ENCODE results near the gene EOLA2. TPM values are rescaled to one million over a fixed set of nuclear protein-coding genes. Genes with fewer than 3 reads are reported as not detected.

Gene EOLA2
- total RNA-seq, 1 donor from 2014 or later = 34.4 TPM

GRCh38 chrX:149962859-149963757, 24.8 kb upstream of the EOLA2 start:
- peaks cover 2% of the 10 kb centered on the region for H3K4me1 Mint-ChIP-seq (ENCODE audit: low read depth)

GRCh38 chrX:149962010-149962409, 23.7 kb upstream of the EOLA2 start:
- TF ChIP-seq, protein P1, sequence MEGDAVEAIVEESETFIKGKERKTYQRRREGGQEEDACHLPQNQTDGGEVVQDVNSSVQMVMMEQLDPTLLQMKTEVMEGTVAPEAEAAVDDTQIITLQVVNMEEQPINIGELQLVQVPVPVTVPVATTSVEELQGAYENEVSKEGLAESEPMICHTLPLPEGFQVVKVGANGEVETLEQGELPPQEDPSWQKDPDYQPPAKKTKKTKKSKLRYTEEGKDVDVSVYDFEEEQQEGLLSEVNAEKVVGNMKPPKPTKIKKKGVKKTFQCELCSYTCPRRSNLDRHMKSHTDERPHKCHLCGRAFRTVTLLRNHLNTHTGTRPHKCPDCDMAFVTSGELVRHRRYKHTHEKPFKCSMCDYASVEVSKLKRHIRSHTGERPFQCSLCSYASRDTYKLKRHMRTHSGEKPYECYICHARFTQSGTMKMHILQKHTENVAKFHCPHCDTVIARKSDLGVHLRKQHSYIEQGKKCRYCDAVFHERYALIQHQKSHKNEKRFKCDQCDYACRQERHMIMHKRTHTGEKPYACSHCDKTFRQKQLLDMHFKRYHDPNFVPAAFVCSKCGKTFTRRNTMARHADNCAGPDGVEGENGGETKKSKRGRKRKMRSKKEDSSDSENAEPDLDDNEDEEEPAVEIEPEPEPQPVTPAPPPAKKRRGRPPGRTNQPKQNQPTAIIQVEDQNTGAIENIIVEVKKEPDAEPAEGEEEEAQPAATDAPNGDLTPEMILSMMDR (IDR thresholded peaks at IDR 0.05; ENCODE audit: unreplicated experiment) = no peak
- Mint-ChIP-seq H3K27ac (no peak overlapping the region), H3K4me3 (ENCODE audit: low read depth) (no peak overlapping the region), H3K27me3 (no peaks in the 10 kb centered on the region), H3K4me1 (ENCODE audit: low read depth) (peaks cover 2% of the 10 kb centered on the region), H3K36me3 (ENCODE audit: insufficient read depth) (peaks cover 12% of the 10 kb centered on the region), H3K9me3 (ENCODE audit: low read depth) (peaks cover 14% of the 10 kb centered on the region)
- DNase-seq (ENCODE audit: low spot score, unreplicated experiment) = no peak

More at GRCh38 chrX:149962859-149963757, 24.8 kb upstream of the EOLA2 start:
- TF ChIP-seq, protein P1 (IDR thresholded peaks at IDR 0.05; ENCODE audit: unreplicated experiment) = peak; percentile 65
- Mint-ChIP-seq H3K27me3 (no peaks in the 10 kb centered on the region), H3K4me3 (ENCODE audit: low read depth) (no peak overlapping the region), H3K36me3 (ENCODE audit: insufficient read depth) (peaks cover 16% of the 10 kb centered on the region), H3K9me3 (ENCODE audit: low read depth) (peaks cover 14% of the 10 kb centered on the region), H3K27ac (no peak overlapping the region)
- DNase-seq (ENCODE audit: low spot score, unreplicated experiment) = no peak

- Mint-ChIP-seq H3K4me1 (ENCODE audit: low read depth) (peaks cover 2% of the 10 kb centered on the region), H3K4me3 (ENCODE audit: low read depth) (no peak overlapping the region), H3K9me3 (ENCODE audit: low read depth) (peaks cover 13% of the 10 kb centered on the region), H3K27ac (no peak overlapping the region), H3K36me3 (ENCODE audit: insufficient read depth) (peaks cover 11% of the 10 kb centered on the region), H3K27me3 (no peaks in the 10 kb centered on the region)
- TF ChIP-seq, protein P1 (IDR thresholded peaks at IDR 0.05; ENCODE audit: unreplicated experiment) = no peak
- no peak for DNase-seq (ENCODE audit: low spot score, unreplicated experiment)
These were observed 23.3 kb upstream of the EOLA2 start for GRCh38 chrX:149961572-149961971.

DNA sequence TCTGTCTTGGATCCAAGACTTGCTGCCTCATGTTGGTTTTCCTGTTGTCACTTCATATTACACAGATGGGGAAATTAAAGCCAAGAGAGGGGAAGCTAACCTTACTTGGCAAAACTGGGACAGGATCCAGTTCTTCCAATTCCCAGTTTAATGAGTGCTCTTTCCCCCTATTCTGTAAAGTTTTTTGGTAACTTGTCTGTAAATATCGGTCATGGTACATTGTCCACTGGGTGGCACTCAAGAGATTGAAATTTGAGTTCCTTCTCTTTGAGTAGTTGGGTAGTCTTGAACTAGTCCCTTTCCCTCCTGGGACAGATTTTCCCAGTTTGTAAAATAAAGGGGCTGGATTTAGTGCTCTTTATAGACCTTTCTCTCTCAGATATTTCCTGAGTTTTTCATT, 12.4 kb upstream of the EOLA2 start:
- TF ChIP-seq, protein P1 (IDR thresholded peaks at IDR 0.05; ENCODE audit: unreplicated experiment) = peak; percentile 41
- Mint-ChIP-seq H3K4me3 (ENCODE audit: low read depth) (no peak overlapping the region), H3K9me3 (ENCODE audit: low read depth) (peaks cover 5% of the 10 kb centered on the region), H3K27me3 (no peaks in the 10 kb centered on the region), H3K4me1 (ENCODE audit: low read depth) (no peaks in the 10 kb centered on the region), H3K36me3 (ENCODE audit: insufficient read depth) (peaks cover 3% of the 10 kb centered on the region), H3K27ac (no peak overlapping the region)
- DNase-seq (ENCODE audit: low spot score, unreplicated experiment) = no peak

DNA sequence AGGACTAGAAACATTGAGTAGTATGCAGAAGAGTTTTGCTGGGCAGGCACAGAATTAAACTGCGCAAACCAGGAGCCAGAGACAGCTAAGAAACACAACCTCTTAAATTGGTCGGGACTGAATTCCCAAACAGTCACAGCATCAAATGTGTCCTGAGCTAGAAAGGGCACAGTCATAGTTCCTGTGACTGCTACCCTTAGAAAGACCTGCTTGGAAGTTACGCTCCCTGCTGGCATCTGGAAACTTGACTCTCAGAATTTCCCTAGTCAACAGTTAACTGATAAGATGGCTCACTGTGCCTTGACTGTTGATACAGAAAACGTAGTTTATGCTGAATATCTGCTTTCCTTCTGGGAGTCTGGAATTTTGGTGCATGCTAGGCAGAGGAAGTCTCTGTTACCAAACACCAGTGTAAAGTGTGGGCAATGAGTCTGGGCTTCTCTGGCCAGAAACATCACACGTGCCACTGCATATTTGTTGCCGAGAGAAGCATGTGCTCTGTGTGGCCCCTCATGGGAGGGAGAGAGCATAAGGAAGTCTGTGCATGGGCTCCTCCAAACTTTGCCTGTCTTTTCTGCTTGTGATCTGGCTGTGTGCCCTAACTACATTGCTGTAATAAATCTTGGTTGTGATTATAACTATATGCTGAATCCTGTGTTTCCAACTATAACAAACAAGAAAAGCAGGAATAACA, 11.6 kb upstream of the EOLA2 start:
- no peak overlapping the region for H3K4me3 Mint-ChIP-seq (ENCODE audit: low read depth)
- DNase-seq (ENCODE audit: low spot score, unreplicated experiment) = no peak
- H3K27ac Mint-ChIP-seq = no peak overlapping the region
- TF ChIP-seq, protein P1 (IDR thresholded peaks at IDR 0.05; ENCODE audit: unreplicated experiment) = no peak
- no peaks in the 10 kb centered on the region for H3K27me3 Mint-ChIP-seq
- H3K4me1 Mint-ChIP-seq (ENCODE audit: low read depth) = no peaks in the 10 kb centered on the region
- H3K36me3 Mint-ChIP-seq (ENCODE audit: insufficient read depth) = peaks cover 3% of the 10 kb centered on the region
- peaks cover 5% of the 10 kb centered on the region for H3K9me3 Mint-ChIP-seq (ENCODE audit: low read depth)
